CD4-positive, alpha-beta T cell treated with Interleukin-4 for 4 hours (primary cell): ENCODE measurements around the gene BIRC5.
A peak's percentile ranks its signal among the peaks of the same experiment; 100 is the strongest.

ENCODE experiments used
- DNase-seq: peaks from one replicate; pipeline ENCODE4 v3.0.0-alpha.2; 2020

The BIRC5 gene

GRCh38 chr17:78258323-78259191 is 44.5 kb downstream of the BIRC5 start:
- peak; percentile 67 for DNase-seq

DNA sequence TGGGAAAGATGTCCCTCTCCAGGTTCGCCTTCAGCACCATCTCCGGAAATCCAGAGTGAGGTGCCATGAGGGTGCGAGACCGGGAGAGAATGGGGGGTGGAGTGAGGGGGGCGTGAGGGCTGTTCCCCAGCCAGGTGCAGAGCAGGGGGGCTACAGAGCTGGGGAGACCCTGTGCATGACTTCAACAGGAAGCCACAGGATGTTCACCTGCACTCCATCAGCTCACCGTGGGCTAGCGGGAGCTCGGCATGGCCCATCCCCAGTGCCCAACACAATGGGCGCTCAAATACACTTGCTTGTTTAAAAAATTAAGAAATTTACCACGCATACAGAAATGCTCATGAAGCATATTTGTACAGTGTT is 45.1 kb downstream of the BIRC5 start:
- no peak for DNase-seq

GRCh38 chr17:78263063-78263735 is 49.1 kb downstream of the BIRC5 start:
- no peak for DNase-seq

- DNase-seq = no peak
Observed at GRCh38 chr17:78263736-78264340, 49.8 kb downstream of the BIRC5 start.

- DNase-seq = no peak
Observed at GRCh38 chr17:78264590-78264989, 50.5 kb downstream of the BIRC5 start.

DNA sequence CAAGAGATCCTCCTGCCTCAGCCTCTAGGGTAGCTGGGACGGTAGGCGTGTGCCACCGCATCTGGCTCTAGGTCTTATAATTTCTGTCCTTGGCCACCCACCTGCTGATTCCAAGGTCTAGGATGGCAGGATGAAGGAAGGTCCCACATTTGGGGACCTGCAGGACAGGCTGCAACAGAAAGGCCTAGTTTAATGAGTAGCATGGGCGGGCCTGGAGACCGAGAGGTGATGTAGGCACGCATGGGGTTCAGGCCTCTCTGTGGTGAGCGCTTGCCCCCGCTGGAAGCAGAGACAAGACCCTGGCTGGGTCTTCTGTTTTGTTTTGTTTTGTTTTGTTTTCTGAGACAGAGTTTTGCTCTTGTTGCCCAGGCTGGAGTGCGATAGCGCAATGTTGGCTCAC is 51.1 kb downstream of the BIRC5 start:
- DNase-seq = no peak

- DNase-seq = no peak
Observed at GRCh38 chr17:78266231-78266631, 52.2 kb downstream of the BIRC5 start.

- DNase-seq = no peak
Observed at GRCh38 chr17:78266771-78267170, 52.7 kb downstream of the BIRC5 start.

- no peak for DNase-seq
Observed at GRCh38 chr17:78267253-78268073, 53.4 kb downstream of the BIRC5 start.

GRCh38 chr17:78268191-78268874 is 54.3 kb downstream of the BIRC5 start:
- DNase-seq = no peak

DNA sequence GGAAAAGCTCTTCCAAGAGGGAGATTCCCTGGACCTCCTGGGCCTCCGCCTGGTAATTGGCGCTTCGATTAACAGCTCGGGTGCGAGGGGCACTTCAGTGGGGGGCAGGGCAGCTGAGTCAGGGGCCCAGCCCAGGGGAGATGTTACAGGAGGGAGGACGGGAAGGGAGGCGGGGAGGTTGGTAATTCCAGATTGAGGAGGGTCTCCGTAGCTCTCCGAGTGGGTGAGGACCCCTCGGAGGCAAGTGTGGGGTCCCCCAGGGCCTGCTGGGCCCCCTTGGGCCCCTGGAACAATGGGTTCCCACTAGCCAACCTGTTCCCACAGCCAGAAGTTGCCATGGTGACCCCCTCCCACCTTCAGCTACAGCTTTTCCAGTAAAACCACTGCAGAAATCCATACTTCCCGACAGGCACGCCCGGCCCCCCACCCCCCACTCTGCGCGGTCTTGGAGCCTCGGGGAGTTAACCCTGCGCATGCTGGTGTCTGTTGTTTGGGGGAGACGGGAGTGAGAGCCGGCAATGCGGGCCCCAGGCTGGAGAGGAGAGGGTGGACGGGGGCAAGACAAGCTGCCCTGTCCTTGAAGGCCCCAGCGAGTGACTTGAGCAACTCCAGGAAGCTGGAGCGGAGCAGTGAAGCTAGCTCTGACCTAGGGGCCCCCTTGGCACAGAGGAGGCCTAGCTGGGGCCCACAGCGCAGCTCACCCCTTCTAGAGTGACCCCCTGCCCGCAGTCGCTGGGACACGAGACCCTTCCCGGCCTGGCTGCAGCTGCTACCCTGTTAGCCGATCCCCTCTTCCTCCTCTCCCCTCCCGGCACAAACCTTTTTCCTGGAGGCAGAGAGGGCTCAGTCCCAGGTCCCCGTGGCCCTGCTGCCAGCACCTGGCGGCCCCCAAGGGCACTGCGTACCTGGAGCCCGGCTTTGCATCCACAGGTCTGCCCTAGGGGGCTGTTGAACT is 55.2 kb downstream of the BIRC5 start:
- no peak for DNase-seq

DNA sequence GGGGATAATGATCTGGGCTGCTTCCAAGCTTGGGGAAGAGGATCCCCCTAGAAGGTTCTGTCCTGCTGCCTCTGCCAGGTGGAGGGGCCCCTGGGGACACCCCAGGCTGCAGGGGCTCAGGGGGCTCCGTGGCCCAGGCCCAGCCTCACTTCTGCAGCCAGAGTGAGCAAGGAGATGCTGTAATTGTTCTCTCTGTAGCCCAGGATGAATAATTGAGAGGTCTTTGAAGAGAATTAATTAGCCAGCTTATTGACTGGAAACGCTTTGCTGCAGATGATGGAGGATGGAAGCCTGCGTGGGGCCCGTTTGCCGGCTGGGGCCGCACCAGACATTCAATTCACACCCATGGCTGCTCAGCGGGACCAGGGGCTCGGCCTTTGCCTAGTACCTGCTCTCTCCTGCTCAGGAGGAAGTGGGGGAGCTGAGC is 55.9 kb downstream of the BIRC5 start:
- DNase-seq = no peak

DNA sequence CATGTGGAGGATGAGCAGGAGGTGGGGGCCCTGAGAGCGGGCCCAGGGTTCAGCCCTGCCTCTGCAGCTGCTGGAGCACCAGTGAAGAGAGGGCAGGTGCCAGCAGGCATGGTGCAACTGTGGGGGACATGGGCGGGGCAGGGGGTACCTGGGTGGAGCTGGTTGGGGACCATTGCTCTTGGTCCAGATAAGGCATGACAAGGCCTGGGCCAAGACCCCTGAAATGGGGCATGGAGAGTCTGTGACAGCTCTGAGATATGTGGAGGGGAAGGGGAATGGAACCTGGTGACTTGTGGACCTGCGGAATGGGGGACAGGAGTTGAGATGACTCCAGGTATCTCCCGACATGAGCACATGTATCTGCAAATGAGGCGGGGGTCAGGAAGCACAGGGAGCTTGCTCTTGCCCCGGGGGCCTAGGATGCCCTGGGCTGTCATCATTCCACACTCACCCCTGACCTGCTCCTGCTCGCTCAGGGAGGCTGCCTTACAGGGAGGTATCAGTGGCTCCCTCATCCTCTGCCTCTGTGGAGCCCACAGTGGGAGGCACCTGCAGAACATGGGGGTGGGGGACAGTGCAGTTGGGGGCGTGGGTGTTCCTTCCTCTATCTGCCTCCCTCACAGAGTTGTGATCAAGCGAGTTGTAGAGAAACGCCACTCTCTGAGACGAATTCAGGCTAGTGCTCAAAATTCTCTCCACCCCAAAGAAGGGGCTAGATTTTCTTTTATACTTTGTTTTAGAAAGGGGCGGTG is 57.5 kb downstream of the BIRC5 start:
- DNase-seq = no peak

DNA sequence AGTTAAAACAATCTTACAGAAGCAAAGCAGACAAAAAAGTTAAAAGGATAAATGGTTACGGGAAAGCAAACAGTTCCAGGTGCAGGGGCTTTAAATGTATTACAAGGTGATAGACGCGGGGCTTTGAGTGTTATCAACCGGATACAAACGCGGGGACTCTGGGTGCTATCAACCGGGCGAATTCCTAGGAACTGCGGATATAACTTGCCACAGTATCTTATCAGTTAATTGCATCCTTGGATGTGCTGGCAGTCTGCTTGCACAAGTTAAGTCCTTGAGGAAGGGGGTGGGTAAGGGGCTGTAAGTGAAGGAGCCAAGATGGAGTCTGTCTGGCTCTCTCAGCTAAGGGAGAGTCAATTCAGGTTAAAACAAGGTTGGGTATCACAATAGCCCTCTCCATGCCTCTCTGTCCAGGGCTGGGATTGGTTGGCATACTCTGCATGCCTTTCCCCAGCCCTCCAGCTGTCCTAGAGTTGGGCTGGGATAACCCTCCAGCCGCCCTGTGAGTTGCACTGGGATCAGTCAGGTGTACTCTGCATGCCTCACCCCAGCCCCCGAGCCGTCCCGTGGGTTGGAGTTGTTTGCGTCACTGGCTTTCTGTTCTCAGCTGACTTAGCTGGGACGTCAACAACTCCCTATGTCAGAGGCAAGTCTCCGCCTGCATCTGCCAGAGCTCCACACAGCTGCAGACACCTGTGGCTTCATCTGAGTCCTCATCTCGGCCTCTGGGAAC is 58.3 kb downstream of the BIRC5 start:
- DNase-seq = no peak

DNA sequence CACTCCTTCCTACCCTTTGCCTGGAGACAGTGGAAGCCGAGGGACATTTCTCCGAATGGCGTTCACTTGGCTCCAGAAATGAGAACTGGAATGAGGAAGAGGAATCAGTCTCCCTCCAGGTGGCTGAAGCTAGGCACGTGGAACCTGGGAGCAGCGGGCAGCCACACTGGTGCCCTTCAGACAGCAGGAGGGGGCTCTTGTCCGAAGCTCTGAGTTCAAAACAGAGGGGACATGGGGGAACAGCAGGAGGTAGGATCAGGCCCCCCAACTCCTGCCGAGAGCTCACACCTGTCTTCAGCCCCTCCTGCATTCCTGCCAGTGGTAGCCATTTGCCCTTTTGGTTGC is 58.8 kb downstream of the BIRC5 start:
- no peak for DNase-seq

- DNase-seq = no peak
Observed at GRCh38 chr17:78273813-78274212, 59.8 kb downstream of the BIRC5 start.
